ENCODE results near the gene RNF11. TPM values are rescaled to one million over a fixed set of nuclear protein-coding genes. Genes with fewer than 3 reads are reported as not detected.

RNF11 gene
- polyA plus RNA-seq, 3 donors from 2014 or later = 32.7 to 52.4 (median 38.0) TPM

Other genes with a start within 250 kb of the RNF11 start
- not detected for gene C1orf185, start 134.0 kb upstream of the RNF11 start, polyA plus RNA-seq
- gene TTC39A, start 94.3 kb downstream of the RNF11 start, polyA plus RNA-seq = not detected

All from immature natural killer cell (primary cell).